GM21786 (cell line): Measurements from ENCODE around the gene UNC13C.
"Not testable (repeated sequence)": the region's sequence is repeated elsewhere in the genome, so short reads cannot be mapped to it uniquely, and the experiment has no call there.

Source experiments
- ATAC-seq: cut with Tn5 transposase; IDR thresholded peaks from one replicate; pipeline ENCODE4 v1.9.1; 2021; ENCODE audit not compliant: unreplicated experiment

Gene UNC13C

DNA sequence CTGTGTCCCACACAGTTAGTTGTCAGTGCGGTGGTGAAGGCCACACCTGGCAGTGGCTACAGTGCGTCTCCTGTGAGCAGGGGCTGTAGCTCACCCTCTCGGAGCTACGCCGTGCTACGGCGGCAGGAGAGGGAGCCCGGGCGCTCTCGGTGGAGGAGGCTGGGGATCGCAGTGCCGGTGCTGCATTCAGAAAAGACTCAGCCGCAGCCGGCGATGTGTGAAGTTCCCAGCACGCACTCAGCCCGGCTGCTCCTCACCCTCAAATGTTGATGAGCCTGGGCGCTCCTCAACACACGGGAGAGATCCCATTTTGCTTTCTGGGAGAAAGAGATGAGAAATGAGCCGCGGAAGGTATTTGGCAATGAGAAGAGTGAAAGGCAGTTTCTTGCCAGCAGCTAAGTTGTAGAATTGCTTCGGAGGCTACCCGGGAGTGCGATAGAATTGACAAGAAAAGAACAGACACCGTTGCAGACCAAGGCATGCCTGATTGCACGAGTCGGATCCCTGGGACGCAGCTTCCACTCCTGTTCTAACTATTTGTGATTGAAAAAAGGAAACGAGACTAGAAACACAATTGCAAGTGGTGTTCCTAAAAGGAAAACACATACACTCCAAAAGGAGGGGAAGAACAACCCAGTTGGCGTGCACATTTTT is at the start of gene UNC13C:
Gene UNC13C, plus strand, starts transcription at position 189 of the 654 bp plus-strand sequence. CDS start 34,463 bp downstream, outside the sequence.
- no peak for ATAC-seq

DNA sequence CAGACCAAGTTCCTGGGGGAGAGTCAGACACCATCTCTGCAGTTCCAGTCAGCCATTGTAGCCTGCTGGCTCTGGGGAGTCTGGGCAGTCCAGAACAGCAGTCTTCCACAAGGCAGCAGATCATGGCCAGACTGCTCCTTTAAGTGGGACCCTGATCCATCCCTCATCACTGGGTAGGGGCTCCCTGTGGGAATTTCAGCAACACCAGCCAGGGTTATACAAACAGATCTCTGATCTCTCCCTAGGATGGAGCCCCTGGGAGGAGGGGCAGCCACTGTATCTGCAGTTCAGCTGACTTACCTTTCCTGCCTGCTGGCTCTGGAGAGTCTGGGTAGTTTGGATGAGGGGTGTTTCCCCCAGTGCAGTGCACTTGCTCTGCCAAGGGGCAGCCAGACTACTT is 42.1 kb upstream of the UNC13C start:
- no peak for ATAC-seq

DNA sequence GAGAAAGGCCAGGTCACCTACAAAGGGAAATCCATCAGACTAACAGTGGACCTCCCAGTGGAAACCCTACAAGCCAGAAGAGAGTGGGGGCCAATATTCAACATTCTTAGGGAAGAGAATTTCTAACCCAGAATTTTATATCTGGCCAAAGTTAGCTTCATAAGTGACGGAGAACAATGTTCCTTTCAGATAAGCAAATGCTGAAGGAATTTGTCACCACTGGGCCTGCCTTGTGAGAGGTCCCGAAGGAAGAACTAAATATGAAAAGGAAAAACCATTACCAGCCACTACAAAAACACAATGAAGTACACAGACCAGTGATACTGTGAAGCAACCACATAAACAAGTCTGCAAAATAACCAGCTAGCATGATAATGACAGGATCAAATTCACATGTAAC is 40.6 kb upstream of the UNC13C start:
- not testable (repeated sequence) for ATAC-seq

DNA sequence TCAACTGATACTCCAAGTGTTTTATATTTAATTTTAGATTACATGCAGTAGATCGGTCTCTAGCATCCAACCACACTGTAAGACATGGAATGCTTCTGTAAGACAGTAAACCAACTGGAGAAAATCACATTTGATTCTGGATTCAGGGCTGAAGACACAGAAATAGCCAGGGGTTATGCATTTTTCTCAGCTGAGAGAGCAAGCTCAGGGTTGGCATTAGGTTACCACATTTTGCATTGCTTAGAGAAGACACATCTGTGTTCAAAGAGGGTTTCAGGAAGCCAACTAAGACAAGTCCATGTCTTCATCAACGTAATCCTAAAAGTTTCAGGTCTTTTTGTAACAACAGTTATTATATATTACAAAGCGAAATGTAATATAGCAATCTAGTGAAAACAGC is 27.7 kb upstream of the UNC13C start:
- no peak for ATAC-seq

DNA sequence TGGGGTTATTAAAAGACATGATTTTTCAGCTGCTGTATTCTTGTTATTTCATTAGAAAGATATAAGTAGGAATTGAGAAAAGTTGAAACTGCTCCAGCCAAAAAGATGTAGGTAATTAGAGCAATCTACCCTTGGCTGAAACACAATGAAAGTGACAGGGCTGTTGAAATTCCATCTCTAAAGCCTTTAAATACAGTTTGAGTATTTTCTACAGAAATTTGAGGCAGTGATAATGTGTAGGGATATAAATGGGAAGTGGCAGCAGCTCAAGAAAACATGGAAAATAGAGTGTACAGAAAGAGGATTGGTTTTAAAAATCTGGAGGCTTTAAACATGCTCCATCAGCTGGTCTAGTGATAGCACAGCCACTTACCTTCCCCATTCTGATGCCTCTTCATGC is 22.8 kb upstream of the UNC13C start:
- ATAC-seq: no peak

DNA sequence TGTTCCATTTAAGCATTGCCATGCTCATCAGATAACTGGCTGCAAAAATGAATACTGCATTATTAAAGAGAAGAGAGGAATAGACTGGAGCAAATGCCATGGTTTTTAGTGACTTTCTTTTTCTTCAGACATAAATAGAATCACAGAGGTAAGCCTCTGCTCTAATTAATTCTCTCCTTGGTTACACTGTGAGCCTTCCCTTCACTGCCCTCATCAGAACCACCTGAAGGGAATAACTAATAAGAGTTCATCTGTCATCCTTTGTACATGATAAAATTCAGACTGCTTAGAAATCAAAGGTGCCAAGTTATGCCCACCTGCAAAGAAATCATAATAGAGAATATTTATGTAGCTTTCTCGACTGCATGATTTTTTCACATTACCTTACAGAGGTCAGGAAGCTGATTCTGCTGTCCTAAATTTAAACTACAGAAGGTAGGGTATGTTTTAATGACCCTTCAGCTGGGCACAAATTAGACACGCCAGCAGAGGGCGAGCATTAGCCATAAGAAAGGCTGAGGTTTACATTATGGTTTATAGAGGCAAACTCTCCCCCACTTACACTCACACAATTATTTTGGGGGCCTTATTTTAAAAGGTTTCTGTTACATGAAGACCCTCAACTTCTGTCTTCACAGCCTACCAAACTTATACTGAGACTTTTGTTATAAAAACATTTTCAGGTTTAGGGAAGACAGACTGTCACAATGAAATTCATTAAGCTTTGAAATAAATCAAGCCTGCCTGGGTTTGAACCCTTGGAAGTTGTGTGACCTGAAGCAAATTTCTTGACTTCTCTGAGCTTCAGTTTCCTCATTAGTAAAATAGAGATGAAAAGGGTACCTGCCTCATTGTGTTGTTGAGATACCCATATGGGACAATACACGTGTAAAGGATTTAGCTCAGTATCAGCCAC is 15.3 kb upstream of the UNC13C start:
- ATAC-seq: no peak

DNA sequence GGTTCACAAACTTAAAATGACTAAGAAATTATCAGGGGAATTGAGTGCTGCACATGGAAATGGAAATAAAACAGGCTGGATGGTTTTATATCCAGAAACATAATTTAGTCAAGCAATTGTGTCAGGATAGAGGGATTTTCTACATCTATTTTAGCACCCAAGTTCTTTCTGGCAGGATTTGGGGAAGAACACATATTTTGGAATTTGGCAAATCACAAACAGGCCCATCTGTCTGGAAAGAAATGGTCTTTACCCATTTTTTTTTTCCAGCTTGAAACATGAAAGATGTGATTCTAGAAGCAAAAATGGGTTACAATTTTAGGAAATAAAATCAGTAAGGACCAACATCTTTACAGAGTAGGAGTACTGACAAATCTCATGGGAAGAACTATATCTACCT is 14.4 kb upstream of the UNC13C start:
- ATAC-seq: no peak

DNA sequence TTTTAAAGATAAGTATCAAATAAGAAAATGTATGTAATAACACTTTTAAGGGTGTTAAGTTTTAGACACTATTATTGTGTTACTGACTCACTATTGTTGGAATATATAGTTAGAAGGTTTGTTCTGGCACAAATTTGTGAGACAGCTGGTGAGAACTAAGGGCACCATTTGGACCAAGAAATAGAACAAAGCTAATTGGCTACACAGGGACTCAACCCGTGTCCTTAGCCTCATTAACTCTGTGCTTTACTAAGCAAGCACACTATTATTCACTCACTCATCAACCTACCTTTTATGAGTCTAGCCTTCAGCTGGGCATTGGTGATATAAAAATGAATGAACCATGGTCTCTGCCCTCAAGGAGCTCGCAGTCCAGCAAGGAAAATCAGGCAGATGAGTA is 4.1 kb upstream of the UNC13C start:
- no peak for ATAC-seq

DNA sequence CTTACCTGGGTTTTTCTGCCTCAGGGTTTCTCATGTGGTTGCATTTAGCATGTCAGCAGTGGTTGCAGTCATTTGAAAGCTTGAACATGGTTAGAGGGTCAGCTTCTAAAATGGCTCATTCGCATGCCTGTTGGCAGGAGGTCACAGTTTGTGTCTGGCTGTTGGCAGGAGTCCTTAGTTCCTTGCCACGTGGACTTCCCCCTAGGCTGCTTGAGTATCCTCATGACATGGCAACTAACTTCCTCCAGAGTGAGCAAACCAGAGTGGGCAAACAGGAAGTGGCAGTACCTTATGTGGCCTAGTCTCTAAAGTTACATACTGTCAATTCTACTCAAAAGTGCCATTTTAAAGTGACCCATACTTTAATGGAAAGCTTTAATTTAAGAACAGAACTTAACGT is 3.4 kb upstream of the UNC13C start:
- ATAC-seq: no peak

DNA sequence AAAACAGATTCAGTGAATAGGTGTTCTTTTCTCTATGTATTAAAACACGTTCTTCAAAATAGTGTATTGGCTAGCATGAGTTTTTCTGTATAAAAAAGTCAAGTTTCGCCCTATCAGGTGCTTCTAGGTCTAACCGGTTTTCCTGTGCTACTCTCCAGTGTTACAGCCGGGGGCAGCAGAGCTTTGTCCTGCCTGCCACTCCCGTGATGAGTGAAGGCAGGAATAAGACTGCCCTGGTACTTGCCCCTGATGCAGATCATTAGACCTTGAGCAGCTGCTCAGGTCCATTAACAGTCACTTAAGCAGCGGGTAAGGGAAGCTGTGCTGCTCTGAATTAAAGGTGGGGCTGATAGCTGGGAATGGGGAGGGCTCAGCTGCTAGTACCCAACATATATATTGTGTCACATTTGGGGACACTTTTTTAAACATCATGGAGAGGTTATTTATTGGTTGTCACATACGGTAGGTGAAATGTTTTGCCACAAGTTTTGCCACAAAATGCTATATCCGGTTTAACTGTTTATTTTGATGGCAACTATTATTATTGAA is 1.3 kb upstream of the UNC13C start:
- no peak for ATAC-seq

DNA sequence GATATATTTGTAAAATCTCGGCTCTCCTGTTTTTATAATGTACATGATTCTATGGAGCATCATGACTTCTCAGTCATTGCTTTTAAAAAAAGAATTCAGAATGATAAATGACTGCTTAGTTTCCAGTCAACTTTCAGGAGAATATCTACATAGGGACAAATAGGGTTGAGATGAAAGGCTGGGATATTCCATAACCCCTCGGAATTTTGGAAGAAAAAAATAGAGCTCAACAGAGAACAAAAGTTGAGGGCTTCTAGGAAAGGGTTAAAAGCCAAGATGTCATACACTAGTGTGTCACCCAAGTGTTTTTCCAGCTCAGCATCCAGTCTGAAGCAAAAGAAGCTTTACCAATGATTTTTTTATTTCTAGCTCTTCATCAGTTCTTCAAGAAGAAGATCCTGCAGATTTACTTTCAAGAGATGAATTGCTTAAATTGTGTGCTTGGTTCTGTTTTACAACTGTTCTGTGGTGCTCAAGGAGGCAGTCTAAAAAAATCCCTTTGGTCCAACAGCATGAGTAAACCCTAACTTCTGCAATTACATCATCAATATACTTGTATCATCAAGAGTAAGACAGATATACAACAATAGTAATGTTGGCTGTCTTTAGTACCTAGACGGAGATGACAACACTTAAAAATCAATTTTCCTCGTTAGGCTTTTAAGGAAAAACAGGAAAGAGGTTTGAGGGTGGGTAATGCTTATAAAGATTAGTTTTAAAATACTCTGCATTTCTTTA is 979 bp downstream of the UNC13C start:
- ATAC-seq: no peak

DNA sequence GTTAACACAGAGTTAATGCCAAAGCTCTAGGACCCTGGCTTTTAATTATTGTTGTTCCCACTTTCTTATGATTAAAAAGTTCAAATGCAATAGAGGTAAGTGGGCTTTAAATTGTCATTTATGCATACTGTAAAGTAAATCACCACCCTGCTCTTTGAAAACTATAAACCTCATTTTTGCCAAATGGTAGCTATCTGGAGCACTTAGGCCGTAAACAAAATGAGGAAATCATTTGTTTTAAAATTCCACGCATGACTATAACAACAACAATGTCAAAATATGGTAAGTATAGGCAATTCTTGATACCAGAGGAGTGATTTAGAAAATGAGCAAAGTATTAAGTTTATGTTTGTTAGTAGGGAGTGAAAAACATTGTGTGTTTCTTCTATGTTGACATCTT is 1.8 kb downstream of the UNC13C start:
- no peak for ATAC-seq

DNA sequence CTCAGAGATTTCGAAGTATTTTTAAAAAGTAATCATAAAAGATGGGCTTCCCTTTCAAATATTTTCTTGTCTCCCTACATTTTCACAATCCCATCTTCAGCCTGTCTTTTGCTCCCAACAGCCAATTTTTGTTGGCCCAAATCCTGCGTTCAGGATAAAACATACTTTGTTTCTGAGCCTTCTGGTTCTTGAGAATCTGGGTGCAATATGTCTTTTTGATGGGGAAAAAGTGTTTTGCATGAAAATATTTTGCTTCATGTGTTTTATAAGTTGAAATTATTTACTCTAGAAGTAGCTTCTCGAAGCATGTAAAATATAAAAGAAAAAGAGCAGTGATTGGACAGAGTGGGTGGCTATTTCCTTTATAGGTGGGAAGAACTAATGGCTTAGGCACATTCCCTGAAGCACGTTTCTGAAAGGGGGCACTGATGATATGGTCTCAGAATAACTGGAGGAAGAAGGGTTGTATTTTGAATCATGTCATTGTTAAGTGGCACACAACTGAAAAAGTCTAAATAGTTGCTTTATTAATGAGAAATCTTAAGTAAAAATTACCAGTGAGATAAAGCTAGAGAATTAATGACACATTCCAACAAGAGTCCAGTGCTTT is 3.9 kb downstream of the UNC13C start:
- ATAC-seq: no peak

DNA sequence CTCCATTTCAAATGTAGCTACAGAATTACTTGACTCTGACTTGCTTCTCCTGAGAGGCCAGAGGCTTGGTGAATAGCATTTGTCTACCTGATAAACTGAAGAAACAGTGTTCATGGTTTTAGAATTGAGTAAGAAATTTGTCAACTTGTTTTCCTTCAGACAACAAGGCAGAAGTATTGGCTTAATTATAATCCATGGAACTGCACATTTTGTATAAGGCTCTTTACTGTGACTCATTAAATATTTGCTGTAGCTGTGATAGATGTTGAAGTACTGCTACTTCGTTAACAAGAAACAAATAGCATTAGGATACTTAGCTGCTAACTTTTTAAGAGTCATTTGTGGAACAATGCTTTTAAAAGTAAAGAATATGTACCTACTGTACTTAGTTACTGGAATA is 4.6 kb downstream of the UNC13C start:
- ATAC-seq: no peak

DNA sequence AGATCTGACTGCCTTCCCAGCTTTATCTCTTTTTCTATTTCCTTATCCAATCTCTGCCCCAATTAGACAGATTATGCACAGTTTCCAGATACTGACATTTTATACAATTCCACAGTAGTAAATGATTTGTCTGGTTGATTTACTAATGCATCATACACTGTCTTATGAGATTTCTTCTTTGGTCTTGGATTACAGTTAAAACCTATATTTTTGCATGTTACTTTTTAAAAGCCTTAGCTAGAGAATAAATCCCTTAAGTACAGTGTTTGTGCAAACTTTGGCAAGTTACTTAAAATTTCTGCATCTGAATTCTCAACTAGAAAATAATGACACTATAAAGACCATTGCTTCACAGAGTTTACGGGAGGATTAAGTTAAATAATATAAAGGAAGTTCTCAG is 6.0 kb downstream of the UNC13C start:
- no peak for ATAC-seq

DNA sequence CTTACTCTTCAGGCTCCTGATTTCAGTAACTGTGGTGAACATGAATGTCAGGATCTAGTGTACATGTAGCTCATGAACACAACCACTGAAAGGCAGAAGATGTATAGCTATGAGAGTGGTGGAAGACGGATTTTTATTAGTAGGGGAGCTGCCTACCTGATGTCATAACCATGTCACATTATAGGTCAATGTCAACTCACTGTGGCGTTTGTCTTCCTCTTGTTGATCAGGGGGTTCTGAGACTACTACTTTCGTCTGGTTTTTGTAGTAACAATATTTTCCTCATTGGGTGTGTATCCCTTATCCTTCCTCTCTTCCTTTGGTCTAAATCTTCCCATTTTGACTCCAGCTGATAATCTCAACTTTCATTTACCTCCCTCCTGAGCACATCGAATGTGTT is 7.3 kb downstream of the UNC13C start:
- ATAC-seq: no peak

DNA sequence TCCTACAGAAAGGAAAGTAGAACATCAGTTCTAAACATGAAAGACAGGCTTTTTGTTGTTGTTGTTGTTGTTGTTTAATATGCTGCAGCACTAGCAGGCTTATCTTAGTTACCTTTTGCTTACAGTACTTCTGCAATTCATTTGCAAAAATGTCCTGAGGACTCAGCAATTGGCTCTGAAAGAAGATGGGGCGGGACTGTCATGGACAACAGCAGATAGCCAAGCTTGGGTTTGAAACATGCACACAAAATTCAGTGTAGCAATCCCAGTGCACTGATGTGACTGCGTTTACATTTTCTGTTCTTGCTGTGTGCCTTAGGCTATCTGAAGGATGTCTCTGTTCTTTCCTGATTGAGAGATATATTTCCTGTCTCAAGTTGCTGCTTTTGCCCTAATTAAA is 9.2 kb downstream of the UNC13C start:
- ATAC-seq: no peak

DNA sequence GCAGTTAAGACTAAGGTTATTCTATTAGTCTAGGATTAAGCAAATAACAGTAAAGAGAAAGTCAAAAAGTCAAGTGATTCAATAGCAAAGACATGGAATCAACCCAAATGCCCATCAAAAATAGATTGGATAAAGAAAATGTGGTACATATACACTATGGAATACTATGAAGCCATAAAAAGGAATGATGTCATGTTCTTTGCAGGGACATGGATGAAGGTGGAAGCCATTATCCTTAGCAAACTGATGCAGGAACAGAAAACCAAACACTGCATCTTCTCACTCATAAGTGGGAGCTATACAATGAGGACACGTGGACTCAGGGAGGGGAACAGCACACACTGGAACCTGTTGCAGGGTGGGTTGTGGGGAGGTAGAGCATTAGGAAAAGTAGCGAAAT is 29.0 kb downstream of the UNC13C start:
- ATAC-seq: no peak

DNA sequence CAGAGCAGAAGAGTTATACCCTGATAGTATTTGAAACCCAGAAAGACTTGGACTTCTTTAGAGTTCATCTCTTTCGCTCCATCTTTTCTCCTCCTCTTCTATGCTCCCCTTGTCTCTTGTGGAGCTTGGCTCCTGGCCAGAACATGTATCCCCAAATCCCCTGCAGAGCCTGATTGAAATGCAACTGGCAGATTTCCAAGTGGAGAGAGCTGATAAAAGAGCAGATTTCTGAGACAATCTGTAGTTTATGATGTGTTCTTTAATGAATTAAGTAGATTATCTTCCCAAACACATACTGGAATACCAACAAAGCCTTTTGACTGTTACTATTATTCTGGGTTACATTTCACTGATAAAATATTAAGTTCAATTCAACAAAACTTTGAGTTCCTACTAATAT is 33.4 kb downstream of the UNC13C start:
- ATAC-seq: no peak

DNA sequence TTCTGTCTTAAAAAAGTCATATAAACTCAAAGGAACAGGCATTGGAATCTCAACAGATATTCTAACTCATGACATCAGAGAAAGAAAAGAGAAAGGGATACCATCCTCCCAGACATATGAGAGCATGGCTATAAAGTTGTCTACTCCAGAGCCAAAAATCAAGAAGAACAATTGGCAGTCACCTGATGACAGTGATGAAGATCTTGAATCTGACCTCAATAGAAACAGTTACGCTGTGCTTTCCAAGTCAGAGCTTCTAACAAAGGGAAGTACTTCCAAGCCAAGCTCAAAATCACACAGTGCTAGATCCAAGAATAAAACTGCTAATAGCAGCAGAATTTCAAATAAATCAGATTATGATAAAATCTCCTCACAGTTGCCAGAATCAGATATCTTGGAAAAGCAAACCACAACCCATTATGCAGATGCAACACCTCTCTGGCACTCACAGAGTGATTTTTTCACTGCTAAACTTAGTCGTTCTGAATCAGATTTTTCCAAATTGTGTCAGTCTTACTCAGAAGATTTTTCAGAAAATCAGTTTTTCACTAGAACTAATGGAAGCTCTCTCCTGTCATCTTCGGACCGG is 35.9 kb downstream of the UNC13C start:
- ATAC-seq: no peak

DNA sequence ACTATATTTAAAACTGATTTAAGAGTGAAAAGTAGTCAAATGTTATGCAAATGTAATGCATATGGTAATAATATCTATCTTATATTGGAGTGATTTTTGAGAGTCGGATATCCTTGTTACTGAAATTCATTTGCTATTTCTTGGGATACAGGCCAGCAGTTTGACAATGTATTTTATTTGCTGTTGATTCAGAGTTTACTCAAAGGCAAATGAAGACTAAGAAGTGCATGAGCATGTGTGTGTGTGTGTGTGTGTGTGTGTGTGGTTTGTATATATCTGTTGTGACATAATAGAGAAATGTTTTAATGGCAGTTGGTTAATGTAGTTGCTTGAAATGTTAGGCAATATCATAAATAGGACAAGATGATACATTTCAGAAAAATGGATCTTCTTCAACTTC is 39.0 kb downstream of the UNC13C start:
- no peak for ATAC-seq
